ENCODE measurements around the gene NFYA.

- TF ChIP-seq CTCF (IDR thresholded peaks at IDR 0.05), result no peak
- TF ChIP-seq POLR2A (IDR thresholded peaks at IDR 0.05), result no peak
These were observed 7.2 kb upstream of the NFYA start for GRCh38 chr6:41065550-41066026.
